NCI-H2227 treated with DMSO at 0.1 percent for 48 hours (cell line): ENCODE measurements around the gene COPG2.

Experiments
- DNase-seq: peaks from one replicate; lab custom pipeline; 2025; lab: John Stamatoyannopoulos, UW

COPG2 gene

GRCh38 chr7:130471974-130472373 lies 196.6 kb downstream of the COPG2 start:
- DNase-seq = no peak

GRCh38 chr7:130468612-130469011 lies 199.9 kb downstream of the COPG2 start:
- no peak for DNase-seq

GRCh38 chr7:130463553-130464434 lies 204.8 kb downstream of the COPG2 start:
- no peak for DNase-seq

- no peak for DNase-seq
Observed at GRCh38 chr7:130461272-130461671, 207.3 kb downstream of the COPG2 start.

DNA sequence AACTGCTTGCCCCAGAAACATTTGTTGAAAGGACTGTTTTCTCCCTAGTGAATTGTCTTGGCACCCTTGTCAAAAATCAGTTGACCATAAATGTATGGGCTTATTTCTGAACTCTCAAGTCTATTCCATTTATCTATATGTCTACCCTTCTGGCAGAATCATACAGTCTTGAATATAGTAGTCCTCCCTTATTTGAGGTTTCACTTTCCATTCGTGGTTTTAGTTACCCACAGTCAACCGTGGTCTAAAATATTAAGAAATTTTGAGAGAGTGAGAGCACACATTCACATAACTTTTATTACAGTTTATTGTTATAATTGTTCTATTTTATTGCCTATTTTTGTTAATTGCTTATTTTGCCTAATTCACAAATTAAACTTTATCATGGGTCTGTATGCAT lies 210.3 kb downstream of the COPG2 start:
- no peak for DNase-seq
